ENCODE data around the gene PDLIM4.
A peak's percentile ranks its signal among the peaks of the same experiment; 100 is the strongest.

The PDLIM4 gene

DNA sequence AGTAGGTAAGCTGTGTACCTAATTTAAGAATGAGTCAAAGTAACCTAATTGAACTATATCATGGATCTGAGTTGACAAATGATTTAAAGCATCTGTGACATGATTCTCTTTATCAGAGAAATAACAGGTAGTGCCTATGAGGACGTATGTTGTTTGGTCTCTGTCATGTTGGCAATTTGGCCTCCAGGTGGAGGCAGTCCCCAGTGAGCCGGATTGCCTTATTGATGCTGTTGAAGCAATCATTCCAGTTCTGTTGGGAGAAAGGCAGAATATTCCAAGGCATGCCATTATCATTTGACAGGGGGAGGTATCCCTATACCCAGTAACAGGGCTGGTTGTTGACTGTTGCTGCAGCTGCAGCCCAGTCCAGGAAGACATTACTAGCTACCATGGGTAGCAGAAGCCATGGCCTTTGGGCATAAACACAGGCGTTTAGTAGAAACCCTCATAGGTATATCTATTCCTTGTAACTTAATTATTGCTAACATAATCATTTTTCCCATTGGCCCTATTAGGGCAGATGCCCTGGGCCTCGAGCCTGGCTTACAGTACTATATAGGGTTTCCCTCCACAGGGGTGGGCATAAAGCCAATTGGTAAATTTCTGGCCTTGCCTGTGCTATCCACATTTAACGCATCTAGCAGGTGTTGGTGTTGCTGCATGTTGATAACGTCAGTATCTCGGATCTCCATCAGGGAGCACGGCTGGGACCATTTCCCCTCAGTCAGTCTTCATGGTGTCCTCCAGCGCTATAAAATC lies 24.5 kb downstream of the PDLIM4 start:
- DNase-seq: no peak

DNA sequence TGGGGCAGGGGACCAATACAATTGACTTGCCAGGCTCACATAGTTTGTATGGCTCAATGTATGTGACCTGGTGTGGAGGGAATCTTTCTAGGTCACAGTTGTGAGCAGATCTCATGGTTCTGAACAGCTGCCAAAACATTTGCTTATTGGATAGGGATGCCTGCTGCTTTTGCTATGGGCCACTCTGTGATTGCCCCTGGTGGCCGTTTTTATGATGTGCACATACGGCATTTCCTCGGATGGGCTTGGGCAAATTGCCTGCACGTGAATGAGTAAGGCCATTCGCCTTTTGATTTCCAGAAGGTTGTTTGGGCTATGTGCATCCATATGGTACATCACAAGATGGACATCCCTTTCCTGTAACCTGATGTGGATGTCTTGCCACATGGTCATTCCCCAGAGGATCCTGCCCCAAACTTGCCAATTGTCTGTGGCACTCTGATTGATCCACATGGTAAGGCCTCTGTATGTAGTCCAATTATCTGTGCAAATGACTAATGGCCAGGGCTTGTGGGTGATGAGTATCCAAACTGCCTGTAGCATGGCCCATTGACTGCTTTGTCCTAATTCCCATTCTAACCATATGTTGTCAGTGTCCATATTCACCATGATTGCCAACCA lies 26.0 kb downstream of the PDLIM4 start:
- DNase-seq: no peak

GRCh38 chr5:132289097-132289496 lies 31.6 kb downstream of the PDLIM4 start:
- DNase-seq: no peak

- DNase-seq: no peak
These were observed 33.5 kb downstream of the PDLIM4 start for GRCh38 chr5:132291026-132291425.

DNA sequence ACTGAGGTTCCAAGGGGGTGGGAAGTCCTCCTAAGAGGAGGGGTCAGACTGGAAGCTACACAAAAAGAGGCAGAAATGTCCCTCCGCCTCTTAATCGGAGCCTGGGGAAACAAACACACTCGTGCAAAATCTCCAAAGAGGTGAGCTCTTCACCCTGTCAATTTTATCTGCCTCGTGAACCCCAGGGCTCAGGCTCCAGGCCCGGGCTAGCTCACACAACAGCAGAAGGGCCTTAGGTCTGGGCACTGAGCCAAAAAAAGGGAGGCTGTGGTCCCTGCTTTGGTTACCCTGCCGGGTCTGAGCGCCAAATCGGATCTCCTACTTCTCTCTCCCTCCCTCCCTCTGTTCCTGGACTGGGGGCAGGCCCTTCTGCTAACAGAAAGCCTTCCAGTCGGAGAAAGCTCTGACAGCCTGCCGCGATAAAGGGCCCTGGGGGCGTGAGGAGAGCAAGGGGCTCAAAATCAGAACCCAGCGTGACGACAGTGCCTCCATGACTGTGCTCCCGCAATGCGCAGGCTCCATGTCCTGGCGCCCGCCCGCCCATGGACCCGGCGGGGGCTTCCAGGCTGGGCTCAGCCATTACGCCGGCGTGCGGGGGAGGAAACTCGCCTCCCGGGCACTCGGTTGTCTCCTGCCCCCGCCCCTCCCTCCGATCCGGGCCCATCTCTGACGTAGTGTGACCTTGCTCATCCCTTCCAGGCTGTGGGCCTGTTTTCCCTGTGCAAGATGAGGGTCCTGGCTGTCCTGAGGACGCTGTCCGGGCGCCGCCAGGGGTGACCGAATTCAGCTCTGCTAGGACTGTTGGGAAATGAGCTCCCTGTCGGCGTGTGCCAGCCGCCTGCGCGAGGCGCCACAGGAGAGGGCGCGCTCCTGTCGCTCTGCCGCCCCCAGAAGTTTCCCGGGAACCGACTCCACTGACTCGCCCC lies 35.8 kb downstream of the PDLIM4 start:
- DNase-seq: peak; percentile 97

- DNase-seq: no peak
These were observed 36.7 kb downstream of the PDLIM4 start, which contains the start of gene SLC22A4 for GRCh38 chr5:132293992-132294727. Gene SLC22A4, plus strand, starts transcription at chr5:132294394. Its CDS starts 223 bp downstream, at chr5:132294617.

DNA sequence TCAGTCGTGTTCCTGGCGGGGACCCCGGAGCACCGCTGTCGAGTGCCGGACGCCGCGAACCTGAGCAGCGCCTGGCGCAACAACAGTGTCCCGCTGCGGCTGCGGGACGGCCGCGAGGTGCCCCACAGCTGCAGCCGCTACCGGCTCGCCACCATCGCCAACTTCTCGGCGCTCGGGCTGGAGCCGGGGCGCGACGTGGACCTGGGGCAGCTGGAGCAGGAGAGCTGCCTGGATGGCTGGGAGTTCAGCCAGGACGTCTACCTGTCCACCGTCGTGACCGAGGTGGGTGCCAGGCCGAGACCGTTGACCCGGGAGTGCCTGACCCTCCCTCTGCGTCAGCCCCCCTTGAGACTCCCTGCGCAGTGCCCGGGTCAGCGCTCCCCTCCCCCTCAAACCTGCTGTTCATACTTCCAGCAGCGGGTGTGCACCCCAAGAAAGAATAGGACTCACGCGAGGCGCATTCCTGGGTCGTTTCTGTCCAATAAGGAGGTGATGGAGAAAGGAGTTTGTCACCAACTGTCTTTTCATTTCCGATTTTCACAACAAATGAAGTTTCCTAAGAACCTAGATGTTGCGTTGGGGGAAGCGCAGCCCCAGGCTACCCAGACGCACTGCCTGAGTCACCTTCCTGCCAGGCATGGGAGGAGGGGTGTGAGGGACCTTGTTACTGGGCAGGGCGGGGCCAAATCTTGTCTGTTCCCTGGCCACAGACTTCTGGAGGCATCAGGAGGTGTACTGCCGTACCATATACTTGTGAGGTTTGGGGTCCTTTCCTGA lies 37.4 kb downstream of the PDLIM4 start:
- no peak for DNase-seq

- no peak for DNase-seq
These were observed 38.3 kb downstream of the PDLIM4 start for GRCh38 chr5:132295505-132296411.

DNA sequence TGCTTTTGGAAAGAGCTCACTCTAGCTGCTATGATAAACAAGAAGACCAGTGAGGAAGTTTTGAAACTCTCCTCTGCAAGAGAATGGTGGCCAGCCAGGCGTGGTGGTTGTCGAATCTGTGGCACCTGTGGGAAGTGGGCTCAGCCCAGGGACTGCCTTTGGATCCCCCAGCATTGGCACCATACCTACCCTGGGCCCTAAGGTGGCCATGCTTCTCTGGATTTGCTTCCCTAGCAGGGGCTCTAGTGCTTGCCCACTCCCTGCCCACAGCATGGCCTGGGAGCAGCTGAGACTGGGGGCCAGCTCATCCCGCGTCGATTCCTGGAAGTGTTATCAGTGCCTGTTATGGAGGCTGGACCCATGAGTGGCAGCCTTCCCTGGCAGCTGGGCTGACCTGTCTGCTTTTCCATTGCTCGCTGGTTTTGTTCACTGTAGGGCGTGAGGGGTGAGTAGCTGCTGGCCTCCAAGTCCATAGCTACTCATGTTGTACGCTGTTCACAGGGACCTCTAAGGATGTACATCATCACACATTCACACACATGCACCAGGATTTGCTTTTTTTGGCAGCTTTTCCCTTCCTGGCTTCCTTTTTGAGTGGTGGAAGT lies 39.0 kb downstream of the PDLIM4 start:
- no peak for DNase-seq

GRCh38 chr5:132297211-132297940 lies 39.9 kb downstream of the PDLIM4 start:
- DNase-seq: no peak

GRCh38 chr5:132298298-132299212 lies 41.1 kb downstream of the PDLIM4 start:
- no peak for DNase-seq

DNA sequence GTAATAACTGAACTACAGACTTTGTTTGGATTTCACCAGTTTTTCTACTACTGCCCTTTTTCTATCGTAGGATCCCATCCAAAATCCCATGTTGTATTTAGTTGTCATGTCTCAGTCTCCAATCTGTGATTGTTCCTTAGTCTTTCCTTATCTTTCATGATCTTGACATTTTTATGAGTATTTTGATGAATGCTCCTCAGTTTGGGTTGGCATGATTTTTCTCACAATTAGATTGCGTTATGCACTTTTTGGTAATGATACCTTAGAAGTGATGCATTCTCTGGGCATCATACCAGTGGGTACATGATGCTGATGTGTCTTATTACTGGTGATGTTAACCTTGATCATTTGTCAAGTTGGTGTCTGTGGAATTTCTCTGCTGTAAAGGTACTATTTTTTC lies 42.4 kb downstream of the PDLIM4 start:
- DNase-seq: no peak

- no peak for DNase-seq
These were observed 43.3 kb downstream of the PDLIM4 start for GRCh38 chr5:132300577-132301343.

- DNase-seq: no peak
These were observed 44.1 kb downstream of the PDLIM4 start for GRCh38 chr5:132301344-132302271.

- DNase-seq: no peak
These were observed 44.9 kb downstream of the PDLIM4 start for GRCh38 chr5:132302413-132302812.

DNA sequence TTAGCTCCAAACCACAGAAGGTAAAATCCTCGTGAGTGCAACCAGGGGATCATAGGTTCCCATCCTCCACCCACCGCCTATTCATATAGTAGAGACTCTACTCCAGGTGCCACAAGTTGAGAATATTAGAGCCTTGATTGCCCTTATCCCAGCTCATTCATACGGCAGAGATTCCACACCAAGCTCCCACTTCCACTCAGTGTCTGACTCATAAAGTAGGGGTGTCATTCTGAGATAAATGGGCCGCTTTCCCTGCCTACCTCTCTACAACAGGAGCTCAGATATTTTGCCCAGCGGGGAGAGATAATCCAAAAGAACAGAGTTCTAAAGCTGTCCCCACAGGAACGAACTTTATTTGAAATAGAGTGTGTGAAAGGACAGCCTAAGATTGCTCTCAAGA lies 46.1 kb downstream of the PDLIM4 start:
- DNase-seq: no peak

Data from right kidney (tissue), 1 donor.